Ishikawa (cell line): ENCODE measurements around the gene MBOAT2.

Source experiments
- CEBPB ChIP-seq: IDR thresholded peaks from 2 replicates; pipeline ENCODE4 v1.6.1; 2012
- CREB1 ChIP-seq: IDR thresholded peaks from 2 replicates; pipeline ENCODE4 v1.6.1; 2012; ENCODE audit warnings: low read depth
- EGR1 ChIP-seq: IDR thresholded peaks from 2 replicates; pipeline ENCODE4 v1.6.1; 2012
- EP300 ChIP-seq: IDR thresholded peaks from 2 replicates; pipeline ENCODE4 v1.6.1; 2012; ENCODE audit warnings: borderline replicate concordance
- FOXM1 ChIP-seq: IDR thresholded peaks from 2 replicates; pipeline ENCODE4 v1.6.1; 2012; ENCODE audit warnings: low read depth, borderline replicate concordance
- MAX ChIP-seq: IDR thresholded peaks from 2 replicates; pipeline ENCODE4 v1.6.1; 2012
- NFIC ChIP-seq: IDR thresholded peaks from 2 replicates; pipeline ENCODE4 v1.6.1; 2012
- RAD21 ChIP-seq: IDR thresholded peaks from 2 replicates; pipeline ENCODE4 v1.6.1; 2012; ENCODE audit warnings: low read depth
- TAF1 ChIP-seq: IDR thresholded peaks from 2 replicates; pipeline ENCODE4 v1.6.1; 2012; ENCODE audit warnings: low read depth, mild to moderate bottlenecking
- TCF12 ChIP-seq: IDR thresholded peaks from 2 replicates; pipeline ENCODE4 v1.6.1; 2012; ENCODE audit warnings: low read depth
- TEAD4 ChIP-seq: IDR thresholded peaks from 2 replicates; pipeline ENCODE4 v1.6.1; 2012
- YY1 ChIP-seq: IDR thresholded peaks from 2 replicates; pipeline ENCODE4 v1.6.1; 2012; ENCODE audit warnings: low read depth
- ZBTB7A ChIP-seq: IDR thresholded peaks from 2 replicates; pipeline ENCODE4 v1.6.1; 2012; ENCODE audit warnings: low read depth
- TF ChIP-seq, protein P1 (sequence below): IDR thresholded peaks from 2 replicates; pipeline ENCODE4 v1.6.1; 2012; ENCODE audit warnings: low read depth, mild to moderate bottlenecking
- TF ChIP-seq, protein P2 (sequence below): IDR thresholded peaks from 2 replicates; pipeline ENCODE4 v1.6.1; 2012

Gene MBOAT2

DNA sequence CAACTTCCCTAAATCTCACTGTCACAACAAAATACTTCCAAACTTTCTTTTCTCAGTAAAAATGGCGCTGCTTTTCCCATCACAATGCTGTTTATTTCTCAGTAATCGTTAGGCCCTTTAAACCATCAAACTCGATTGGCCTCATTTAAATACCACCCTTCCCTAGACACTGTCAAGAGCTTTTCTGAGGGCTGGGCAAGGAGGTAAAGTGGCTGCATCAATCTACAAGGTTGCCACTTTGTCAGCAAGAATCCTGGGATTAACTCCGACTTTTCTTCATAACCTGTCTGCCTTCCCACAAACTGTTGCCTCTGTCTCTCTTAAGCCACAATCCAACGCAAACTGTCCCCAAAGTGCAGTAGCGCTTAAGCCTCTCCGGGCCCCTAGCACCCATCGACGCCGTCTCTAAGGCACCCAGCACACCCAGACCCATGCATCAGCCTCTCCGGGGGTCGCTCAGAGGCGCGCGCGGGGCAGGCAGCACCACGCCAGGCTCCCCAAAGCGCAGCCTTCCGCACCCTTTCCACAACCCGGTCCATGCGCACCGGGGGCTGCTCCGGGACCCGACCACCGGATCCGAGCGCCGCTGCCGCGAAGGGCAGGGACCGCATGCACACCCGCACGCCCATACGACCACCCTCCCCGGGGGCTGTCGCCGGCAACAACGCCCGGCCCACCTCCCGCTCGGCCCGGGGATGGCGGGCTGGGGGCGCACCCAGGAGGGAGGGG is 683 bp downstream of the MBOAT2 start:
- TF ChIP-seq TEAD4 (no peak), CREB1 (no peak), TCF12 (no peak), ZBTB7A (no peak), CEBPB (no peak), MAX (no peak), NFIC (no peak), YY1 (no peak), EP300 (no peak), RAD21 (no peak)
- TF ChIP-seq, protein P1, sequence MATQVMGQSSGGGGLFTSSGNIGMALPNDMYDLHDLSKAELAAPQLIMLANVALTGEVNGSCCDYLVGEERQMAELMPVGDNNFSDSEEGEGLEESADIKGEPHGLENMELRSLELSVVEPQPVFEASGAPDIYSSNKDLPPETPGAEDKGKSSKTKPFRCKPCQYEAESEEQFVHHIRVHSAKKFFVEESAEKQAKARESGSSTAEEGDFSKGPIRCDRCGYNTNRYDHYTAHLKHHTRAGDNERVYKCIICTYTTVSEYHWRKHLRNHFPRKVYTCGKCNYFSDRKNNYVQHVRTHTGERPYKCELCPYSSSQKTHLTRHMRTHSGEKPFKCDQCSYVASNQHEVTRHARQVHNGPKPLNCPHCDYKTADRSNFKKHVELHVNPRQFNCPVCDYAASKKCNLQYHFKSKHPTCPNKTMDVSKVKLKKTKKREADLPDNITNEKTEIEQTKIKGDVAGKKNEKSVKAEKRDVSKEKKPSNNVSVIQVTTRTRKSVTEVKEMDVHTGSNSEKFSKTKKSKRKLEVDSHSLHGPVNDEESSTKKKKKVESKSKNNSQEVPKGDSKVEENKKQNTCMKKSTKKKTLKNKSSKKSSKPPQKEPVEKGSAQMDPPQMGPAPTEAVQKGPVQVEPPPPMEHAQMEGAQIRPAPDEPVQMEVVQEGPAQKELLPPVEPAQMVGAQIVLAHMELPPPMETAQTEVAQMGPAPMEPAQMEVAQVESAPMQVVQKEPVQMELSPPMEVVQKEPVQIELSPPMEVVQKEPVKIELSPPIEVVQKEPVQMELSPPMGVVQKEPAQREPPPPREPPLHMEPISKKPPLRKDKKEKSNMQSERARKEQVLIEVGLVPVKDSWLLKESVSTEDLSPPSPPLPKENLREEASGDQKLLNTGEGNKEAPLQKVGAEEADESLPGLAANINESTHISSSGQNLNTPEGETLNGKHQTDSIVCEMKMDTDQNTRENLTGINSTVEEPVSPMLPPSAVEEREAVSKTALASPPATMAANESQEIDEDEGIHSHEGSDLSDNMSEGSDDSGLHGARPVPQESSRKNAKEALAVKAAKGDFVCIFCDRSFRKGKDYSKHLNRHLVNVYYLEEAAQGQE: no peak

DNA sequence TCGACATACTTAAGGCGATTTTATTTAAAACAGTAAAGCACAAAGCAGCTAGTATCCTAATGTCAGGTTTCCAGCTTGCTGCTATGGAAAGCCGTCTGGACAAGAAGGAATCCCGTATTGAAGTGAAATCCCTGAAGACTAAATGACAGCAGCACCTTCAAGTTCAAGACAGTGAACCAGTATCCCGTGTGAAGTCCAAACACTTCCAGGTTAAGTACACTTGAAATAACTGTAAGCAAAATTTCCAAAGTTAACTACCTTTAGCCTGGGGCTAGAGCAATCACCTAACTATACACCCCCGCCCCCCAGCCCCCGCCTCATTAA is 1.2 kb downstream of the MBOAT2 start:
- TF ChIP-seq TEAD4 (no peak), CREB1 (no peak), CEBPB (no peak), YY1 (no peak), EGR1 (no peak), TCF12 (no peak)
- TF ChIP-seq, protein P2, sequence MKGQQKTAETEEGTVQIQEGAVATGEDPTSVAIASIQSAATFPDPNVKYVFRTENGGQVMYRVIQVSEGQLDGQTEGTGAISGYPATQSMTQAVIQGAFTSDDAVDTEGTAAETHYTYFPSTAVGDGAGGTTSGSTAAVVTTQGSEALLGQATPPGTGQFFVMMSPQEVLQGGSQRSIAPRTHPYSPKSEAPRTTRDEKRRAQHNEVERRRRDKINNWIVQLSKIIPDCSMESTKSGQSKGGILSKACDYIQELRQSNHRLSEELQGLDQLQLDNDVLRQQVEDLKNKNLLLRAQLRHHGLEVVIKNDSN: no peak
- TF ChIP-seq, protein P1: no peak

GRCh38 chr2:9001778-9002177 is 1.7 kb downstream of the MBOAT2 start:
- TF ChIP-seq MAX: no peak
- no peak for TF ChIP-seq RAD21
- TF ChIP-seq EP300: no peak
- no peak for TF ChIP-seq NFIC
- TF ChIP-seq, protein P2: no peak

- TF ChIP-seq ZBTB7A: no peak
- TF ChIP-seq TCF12: no peak
- no peak for TF ChIP-seq NFIC
- TF ChIP-seq YY1: no peak
- no peak for TF ChIP-seq EP300
- TF ChIP-seq CEBPB: no peak
- TF ChIP-seq, protein P1: no peak
- TF ChIP-seq, protein P2: no peak
- TF ChIP-seq TAF1: no peak
- TF ChIP-seq EGR1: no peak
- no peak for TF ChIP-seq CREB1
- no peak for TF ChIP-seq MAX
- TF ChIP-seq FOXM1: no peak
- no peak for TF ChIP-seq TEAD4
- no peak for TF ChIP-seq RAD21
Measured at GRCh38 chr2:9001229-9001628, 2.3 kb downstream of the MBOAT2 start.
